Lung (tissue), 12 donors: ENCODE data around the gene TAF1B. TPM values are rescaled to one million over a fixed set of nuclear protein-coding genes. Genes with fewer than 3 reads are reported as not detected.

Source experiments
- ATAC-seq: fragments of 200-7000 bp; cut with Tn5 transposase; one replicate; pipeline ENCODE4 v1.9.1; 2020; ENCODE audit warnings: moderate number of reproducible peaks; ENCODE audit not compliant: insufficient read depth, low FRiP score
- DNase-seq, 3 donors: peaks; one replicate each; pipeline ENCODE4 v3.0.0-alpha.2; 2013 to 2017
- H3K27ac ChIP-seq, 2 donors: one replicate each; pipeline ENCODE4 v1.5.1; 2013; ENCODE audit warnings: mild to moderate bottlenecking in 2 of 2, moderate library complexity in 2 of 2, control low read depth in 1 of 2, inconsistent platforms in 1 of 2, low read depth in 1 of 2, low read length in 1 of 2
- H3K27me3 ChIP-seq, 3 donors: one replicate each; pipeline ENCODE4 v1.5.1; 2013; ENCODE audit warnings: low read length in 2 of 3; ENCODE audit not compliant: control insufficient read depth in 3 of 3, insufficient read depth in 3 of 3
- H3K36me3 ChIP-seq, 4 donors: one replicate each; pipeline ENCODE4 v1.5.1; 2013; ENCODE audit warnings: low read length in 4 of 4, mild to moderate bottlenecking in 1 of 4, moderate library complexity in 1 of 4; ENCODE audit not compliant: control insufficient read depth in 4 of 4, insufficient read depth in 4 of 4
- H3K4me1 ChIP-seq, 5 donors: one replicate each; pipeline ENCODE4 v1.5.1; 2013; ENCODE audit warnings: low read length in 5 of 5, mild to moderate bottlenecking in 2 of 5, moderate library complexity in 1 of 5; ENCODE audit not compliant: control insufficient read depth in 5 of 5, insufficient read depth in 5 of 5
- H3K4me3 ChIP-seq: one replicate; pipeline ENCODE4 v1.5.1; 2013; ENCODE audit warnings: mild to moderate bottlenecking, control low read depth, moderate library complexity
- H3K9ac ChIP-seq, 2 donors: one replicate each; pipeline ENCODE4 v1.5.1; 2013; ENCODE audit warnings: low read length in 2 of 2, control low read depth in 1 of 2; ENCODE audit not compliant: insufficient read depth in 1 of 2
- H3K9me3 ChIP-seq, 4 donors: one replicate each; pipeline ENCODE4 v1.5.1; 2013; ENCODE audit warnings: low read length in 3 of 4, mild to moderate bottlenecking in 1 of 4, moderate library complexity in 1 of 4; ENCODE audit not compliant: control insufficient read depth in 4 of 4, insufficient read depth in 3 of 4
- WGBS, 2 donors: extraction: QIAGEN DNeasy Blood & Tissue Kit; methylation state at CpG; one replicate each; pipeline ENCODE4 v1.1.7; 2013; 5-methylcytosine and 5-hydroxymethylcytosine counted together
- polyA plus RNA-seq, 2 donors: library from polyadenylated mRNA; stranded (reverse); fragments of 200-250 nt; gene quantifications; one replicate each; pipeline ENCODE4 v1.2.1, GENCODE V29; 2013
- total RNA-seq, 2 donors: library from RNA; depleted of rRNA in 1 of 2; stranded (reverse); fragments of >200 nt in 1 of 2; gene quantifications; one replicate each; pipeline ENCODE4 v1.2.1, GENCODE V29; 2014 to 2021
- TF ChIP-seq, protein P1 (sequence below): IDR thresholded peaks from 2 replicates; pipeline ENCODE4 v1.5.1; 2012; ENCODE audit warnings: mild to moderate bottlenecking; ENCODE audit errors: control extremely low read depth, extremely low read depth
- donor health status: control.
- donor health status: control.
- donor health status: Bipolar disorder and iron deficiency.
- donor health status: healthy.
- donor health status: DM: yes; HTN: yes; CAD: no.

TAF1B gene
- total and polyA plus RNA-seq, 4 donors = 6.1 to 46.3 (median 14.9) TPM

DNA sequence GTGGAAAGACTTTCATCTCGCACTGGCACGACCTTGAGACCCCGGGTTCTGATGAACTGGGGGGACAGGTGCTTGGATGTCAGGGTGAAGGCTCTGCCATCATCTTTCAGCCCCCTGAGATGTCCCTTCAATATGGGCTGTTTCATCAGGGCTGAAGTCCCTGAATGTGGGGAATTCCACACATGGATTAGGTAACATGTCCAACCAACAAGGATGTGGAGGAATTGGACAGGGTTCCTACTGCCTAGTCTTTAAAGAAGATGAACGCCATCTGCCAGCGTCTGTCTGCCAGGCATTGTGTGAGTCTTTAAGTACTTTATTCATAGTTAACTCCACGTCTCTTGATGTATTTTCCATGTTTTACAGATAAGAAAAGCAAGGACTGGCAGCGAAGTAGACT lies 102.3 kb downstream of the TAF1B start:
- TF ChIP-seq, protein P1, sequence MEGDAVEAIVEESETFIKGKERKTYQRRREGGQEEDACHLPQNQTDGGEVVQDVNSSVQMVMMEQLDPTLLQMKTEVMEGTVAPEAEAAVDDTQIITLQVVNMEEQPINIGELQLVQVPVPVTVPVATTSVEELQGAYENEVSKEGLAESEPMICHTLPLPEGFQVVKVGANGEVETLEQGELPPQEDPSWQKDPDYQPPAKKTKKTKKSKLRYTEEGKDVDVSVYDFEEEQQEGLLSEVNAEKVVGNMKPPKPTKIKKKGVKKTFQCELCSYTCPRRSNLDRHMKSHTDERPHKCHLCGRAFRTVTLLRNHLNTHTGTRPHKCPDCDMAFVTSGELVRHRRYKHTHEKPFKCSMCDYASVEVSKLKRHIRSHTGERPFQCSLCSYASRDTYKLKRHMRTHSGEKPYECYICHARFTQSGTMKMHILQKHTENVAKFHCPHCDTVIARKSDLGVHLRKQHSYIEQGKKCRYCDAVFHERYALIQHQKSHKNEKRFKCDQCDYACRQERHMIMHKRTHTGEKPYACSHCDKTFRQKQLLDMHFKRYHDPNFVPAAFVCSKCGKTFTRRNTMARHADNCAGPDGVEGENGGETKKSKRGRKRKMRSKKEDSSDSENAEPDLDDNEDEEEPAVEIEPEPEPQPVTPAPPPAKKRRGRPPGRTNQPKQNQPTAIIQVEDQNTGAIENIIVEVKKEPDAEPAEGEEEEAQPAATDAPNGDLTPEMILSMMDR = no peak
- Histone ChIP-seq H3K27me3 (peaks cover 0 to 34% (median 17%) of the 10 kb centered on the region in 3 donors), H3K27ac (no peak overlapping the region), H3K9me3 (no peaks in the 10 kb centered on the region), H3K9ac (no peak overlapping the region), H3K36me3 (no peaks in the 10 kb centered on the region), H3K4me3 (no peak overlapping the region), H3K4me1 (peaks cover 0 to 2% (median 0%) of the 10 kb centered on the region in 5 donors)
- DNase-seq = no peak
- WGBS, 2 donors = 70 to 84% methylated on average over 7 of the region's 7 CpGs
- no peak for ATAC-seq

DNA sequence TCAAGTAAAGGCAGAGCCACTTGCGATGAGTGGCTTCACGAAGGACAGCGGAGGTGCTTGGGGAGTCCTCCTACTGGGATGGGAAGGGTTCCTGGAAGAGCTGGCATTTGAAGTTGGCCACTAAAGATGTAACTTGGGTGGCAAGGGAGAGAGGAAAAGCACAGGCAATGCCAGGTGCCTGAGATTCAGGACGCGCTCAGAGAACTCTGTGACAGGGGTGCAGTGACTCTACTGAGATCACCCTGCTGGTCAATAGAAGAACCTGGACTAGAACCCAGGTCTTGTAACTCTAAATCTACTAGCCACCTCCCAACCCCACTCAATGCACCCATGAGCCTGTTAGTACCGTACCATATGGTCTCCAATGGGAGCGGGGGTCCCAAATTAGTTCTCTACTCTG lies 102.8 kb downstream of the TAF1B start:
- H3K27me3 ChIP-seq = peaks cover 0 to 35% (median 17%) of the 10 kb centered on the region in 3 donors
- H3K36me3 ChIP-seq = no peaks in the 10 kb centered on the region
- H3K4me1 ChIP-seq = peaks cover 0 to 4% (median 0%) of the 10 kb centered on the region in 5 donors
- DNase-seq (no peak), ATAC-seq (no peak)
- no peaks in the 10 kb centered on the region for H3K9me3 ChIP-seq
- no peak overlapping the region for H3K4me3 ChIP-seq
- TF ChIP-seq, protein P1 = no peak
- WGBS, 2 donors = 82 to 93% methylated on average over 7 of the region's 7 CpGs
- H3K27ac ChIP-seq = no peak overlapping the region
- H3K9ac ChIP-seq = no peak overlapping the region

DNA sequence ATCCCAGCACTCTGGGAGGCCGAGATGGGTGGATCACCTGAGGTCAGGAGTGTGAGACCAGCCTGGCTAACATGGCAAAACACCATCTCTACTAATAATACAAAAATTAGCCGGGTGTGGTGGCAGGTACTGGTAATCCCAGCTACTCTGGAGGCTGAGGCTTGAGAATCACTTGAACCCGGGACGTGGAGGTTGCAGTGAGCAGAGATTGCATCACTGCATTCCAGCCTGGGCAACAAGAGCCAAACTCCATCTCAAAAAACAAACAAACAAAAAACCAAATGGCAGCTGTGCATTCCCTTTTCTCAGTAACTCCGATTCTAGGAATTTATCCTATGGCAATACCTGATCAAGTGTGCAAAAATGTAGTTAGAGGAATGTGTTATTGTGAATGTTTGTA lies 103.5 kb downstream of the TAF1B start:
- H3K27me3 ChIP-seq = peaks cover 0 to 35% (median 17%) of the 10 kb centered on the region in 3 donors
- no peak overlapping the region for H3K27ac ChIP-seq
- 77 to 85% methylated on average over 5 of the region's 5 CpGs for WGBS, 2 donors
- H3K36me3 ChIP-seq = no peaks in the 10 kb centered on the region
- ATAC-seq (no peak), DNase-seq (no peak)
- no peak overlapping the region for H3K9ac ChIP-seq
- peaks cover 0 to 4% (median 0%) of the 10 kb centered on the region in 5 donors for H3K4me1 ChIP-seq
- no peaks in the 10 kb centered on the region for H3K9me3 ChIP-seq
- no peak overlapping the region for H3K4me3 ChIP-seq
- TF ChIP-seq, protein P1 = no peak

DNA sequence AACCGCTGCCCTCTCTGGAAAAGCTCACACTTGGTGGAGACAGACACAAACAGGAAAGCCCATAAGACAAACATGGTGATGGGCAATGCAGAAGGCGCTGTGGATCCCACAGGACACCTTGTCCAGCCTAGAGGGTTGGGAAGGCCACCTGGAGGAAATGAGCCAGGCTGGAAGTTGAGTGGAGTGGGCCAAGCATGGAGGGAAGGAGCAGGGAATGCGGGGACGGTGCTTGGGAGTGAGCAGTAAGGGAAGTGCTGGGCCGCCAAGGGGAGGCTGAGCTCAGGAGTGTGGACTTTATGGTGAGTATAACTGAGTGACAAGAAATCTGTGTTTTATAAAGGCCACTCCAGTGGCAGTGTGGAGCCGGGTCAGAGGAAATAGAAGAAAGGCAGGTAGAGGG lies 105.4 kb downstream of the TAF1B start:
- Histone ChIP-seq H3K27ac (no peak overlapping the region), H3K9ac (no peak overlapping the region)

More for the DNA sequence above, 105.4 kb downstream of the TAF1B start:
- TF ChIP-seq, protein P1 = no peak
- no peak for ATAC-seq
- no peak for DNase-seq
- no peaks in the 10 kb centered on the region for H3K9me3 ChIP-seq
- H3K4me3 ChIP-seq = no peak overlapping the region
- no peaks in the 10 kb centered on the region for H3K36me3 ChIP-seq
- peaks cover 0 to 10% (median 2%) of the 10 kb centered on the region in 5 donors for H3K4me1 ChIP-seq
- WGBS, 2 donors = 78 to 92% methylated on average over 6 of the region's 6 CpGs
- peaks cover 0 to 50% (median 28%) of the 10 kb centered on the region in 3 donors for H3K27me3 ChIP-seq
